H1 (cell line): ENCODE measurements around the gene OGN.

Experiments used
- CTCF ChIP-seq, 3 experiments: IDR thresholded peaks; 1 replicate in 2 of 3; 2 replicates in 1 of 3; pipeline versions ENCODE4 v1.5.1 to v1.6.1; 2011; ENCODE audit warnings: low read length in 3 of 3, mild to moderate bottlenecking in 3 of 3, inconsistent platforms in 2 of 3, low read depth in 1 of 3, moderate library complexity in 1 of 3; ENCODE audit not compliant: insufficient read depth in 1 of 3; ENCODE audit errors: control extremely low read depth in 1 of 3
- EP300 ChIP-seq, 2 experiments: IDR thresholded peaks; 1 replicate in 1 of 2; 2 replicates in 1 of 2; pipeline ENCODE4 v1.6.1; 2011 to 2012; ENCODE audit warnings: low read depth in 2 of 2, low read length in 2 of 2, mild to moderate bottlenecking in 2 of 2, borderline replicate concordance in 1 of 2, inconsistent platforms in 1 of 2, moderate library complexity in 1 of 2
- EZH2 ChIP-seq: fragments of 200-600 bp; sonication (generic); IDR thresholded peaks from 2 replicates; pipeline ENCODE4 v1.7.1; 2012; ENCODE audit warnings: low read depth, mild to moderate bottlenecking, moderate library complexity, low read length, inconsistent platforms; ENCODE audit not compliant: severe bottlenecking
- GTF2F1 ChIP-seq: IDR thresholded peaks from 2 replicates; pipeline ENCODE4 v1.6.1; 2012; ENCODE audit warnings: low read depth, low read length, improper control_type of control experiment, borderline replicate concordance
- JUND ChIP-seq: IDR thresholded peaks from 2 replicates; pipeline ENCODE4 v1.6.1; 2011; ENCODE audit warnings: mild to moderate bottlenecking, improper control_type of control experiment, low read length
- KDM1A ChIP-seq: fragments of 200-600, 300-600 bp; sonication (generic); IDR thresholded peaks from 2 replicates; pipeline ENCODE4 v1.7.1; 2016; ENCODE audit warnings: mild to moderate bottlenecking, low read length, borderline replicate concordance
- SAP30 ChIP-seq: fragments of 300-600 bp; sonication (generic); IDR thresholded peaks from 2 replicates; pipeline ENCODE4 v1.7.1; 2012; ENCODE audit warnings: low read length, moderate library complexity, mild to moderate bottlenecking, inconsistent platforms; ENCODE audit not compliant: insufficient read depth, insufficient replicate concordance
- SIX5 ChIP-seq: IDR thresholded peaks from 2 replicates; pipeline ENCODE4 v1.6.1; 2011; ENCODE audit warnings: mild to moderate bottlenecking, low read depth, low read length
- TAF1 ChIP-seq: IDR thresholded peaks from 2 replicates; pipeline ENCODE4 v1.6.1; 2011; ENCODE audit warnings: mild to moderate bottlenecking, low read depth, low read length

DNA sequence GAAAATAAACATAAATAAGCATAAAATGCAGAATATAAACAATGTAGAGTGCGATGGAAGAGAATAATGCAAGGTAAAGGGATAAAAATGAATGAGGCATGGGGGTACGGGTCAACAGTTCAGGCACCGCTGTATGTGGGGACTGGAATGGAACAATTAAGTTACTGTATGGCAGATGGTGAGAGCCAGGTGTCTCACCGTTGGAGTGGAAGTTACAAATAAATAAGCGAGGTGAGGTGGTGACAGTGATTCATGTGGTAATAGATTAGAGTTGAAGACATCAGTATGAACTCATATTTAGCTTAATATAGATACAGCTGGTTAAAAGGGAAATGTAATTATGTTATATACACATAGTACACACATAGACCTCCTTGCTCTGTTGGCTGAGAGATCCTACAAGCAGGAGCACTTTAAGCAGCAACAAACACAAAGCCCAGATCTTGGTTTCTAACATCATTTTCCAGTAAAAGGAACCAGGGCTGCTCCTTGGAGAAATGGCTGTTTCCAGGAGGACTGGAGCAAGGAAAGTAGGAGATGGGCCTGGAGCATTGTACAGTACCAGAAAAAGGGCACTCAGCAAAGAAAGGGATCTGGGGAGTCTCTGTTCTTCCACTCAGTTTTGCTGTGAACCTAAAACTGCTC is 22.2 kb upstream of the OGN start:
- no peak for TF ChIP-seq SAP30
- TF ChIP-seq CTCF (IDR thresholded peaks at IDR 0.05; ENCODE audit: control extremely low read depth in 1 of 3, insufficient read depth in 1 of 3, low read depth in 1 of 3, low read length in 3 of 3): no peak
- TF ChIP-seq JUND: no peak
- no peak for TF ChIP-seq EP300 (IDR thresholded peaks at IDR 0.05; ENCODE audit: borderline replicate concordance in 1 of 2, low read depth in 2 of 2, low read length in 2 of 2)
- no peak for TF ChIP-seq SIX5
- no peak for TF ChIP-seq KDM1A
- TF ChIP-seq GTF2F1: no peak
- TF ChIP-seq TAF1: no peak
- TF ChIP-seq EZH2: no peak
